Keratinocyte (primary cell): ENCODE results near the gene ELF1.

Experiments used
- CTCF ChIP-seq, 3 experiments: IDR thresholded peaks in 1 of 3; conservative IDR thresholded peaks in 1 of 3; optimal IDR thresholded peaks in 1 of 3; 2 replicates in 2 of 3; 3 replicates in 1 of 3; pipeline versions ENCODE3 to v1.5.1; 2011; ENCODE audit warnings: low read length in 3 of 3, mild to moderate bottlenecking in 3 of 3, moderate library complexity in 2 of 3, control low read depth in 1 of 3, inconsistent platforms in 1 of 3; ENCODE audit not compliant: insufficient read depth in 2 of 3; ENCODE audit errors: extremely low read depth in 1 of 3
- EZH2 ChIP-seq: IDR thresholded peaks from one replicate; pipeline ENCODE4 v1.6.1; 2012; ENCODE audit warnings: inconsistent platforms, mild to moderate bottlenecking, low read length, moderate library complexity

GRCh38 chr13:41059456-41060081 is 40.5 kb upstream of the ELF1 start:
- TF ChIP-seq CTCF (optimal IDR thresholded peaks at IDR 0.05 in 1 of 3, IDR thresholded peaks at IDR 0.05 in 1 of 3, conservative IDR thresholded peaks at IDR 0.05 in 1 of 3; ENCODE audit: extremely low read depth in 1 of 3, insufficient read depth in 2 of 3, low read length in 3 of 3) (no peak), EZH2 (no peak)
